ENCODE data around the gene TOM1L1. TPM values are rescaled to one million over a fixed set of nuclear protein-coding genes. Genes with fewer than 3 reads are reported as not detected.

Gene TOM1L1
- total RNA-seq, 1 experiment from 2014 or later, result 46.8 TPM

DNA sequence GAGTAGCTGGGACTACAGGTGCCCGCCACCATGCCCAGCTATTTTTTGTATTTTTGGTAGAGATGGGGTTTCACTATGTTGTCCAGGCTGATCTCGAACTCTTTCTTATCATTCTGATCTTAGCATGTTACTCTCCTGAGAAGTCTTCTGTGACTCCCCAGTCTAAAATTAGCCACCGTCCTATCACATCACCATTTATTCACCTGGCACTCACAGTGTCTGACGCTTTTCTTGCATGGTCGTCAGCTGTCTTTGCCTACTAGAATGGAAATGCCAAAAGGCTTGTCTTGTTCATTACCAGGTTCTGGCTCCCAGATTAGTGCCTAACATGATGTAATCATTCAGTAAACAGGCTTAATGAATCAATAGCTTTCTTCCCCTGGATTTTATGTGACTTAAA is 23.8 kb downstream of the TOM1L1 start:
- no peaks in the 10 kb centered on the region for H3K27me3 Mint-ChIP-seq (ENCODE audit: unreplicated experiment)
- H3K9me3 Mint-ChIP-seq (ENCODE audit: low read depth, unreplicated experiment), result no peaks in the 10 kb centered on the region
- H3K36me3 Mint-ChIP-seq (ENCODE audit: insufficient read depth, unreplicated experiment), result peaks cover 8% of the 10 kb centered on the region
- no peak overlapping the region for H3K4me3 Mint-ChIP-seq (ENCODE audit: low read depth, unreplicated experiment)
- no peak for TF ChIP-seq CTCF (IDR thresholded peaks at IDR 0.05; ENCODE audit: unreplicated experiment)
- intact Hi-C loops (cut with micrococcal nuclease; ENCODE audit: unreplicated experiment), result no loop called here
- no peak for DNase-seq
- no TSS peak for BruUV-seq (replicated peaks)
- CTCF ChIA-PET, result no interaction called here
- no peaks in the 10 kb centered on the region for H3K4me1 Mint-ChIP-seq (ENCODE audit: low read depth, unreplicated experiment)
- H3K27ac Mint-ChIP-seq (ENCODE audit: unreplicated experiment), result no peak overlapping the region

GRCh38 chr17:54927525-54927924 is 26.9 kb downstream of the TOM1L1 start:
- peaks cover 8% of the 10 kb centered on the region for H3K36me3 Mint-ChIP-seq (ENCODE audit: insufficient read depth, unreplicated experiment)
- H3K27me3 Mint-ChIP-seq (ENCODE audit: unreplicated experiment), result no peaks in the 10 kb centered on the region
- CTCF ChIA-PET, result no interaction called here
- intact Hi-C loops (cut with micrococcal nuclease; ENCODE audit: unreplicated experiment), result no loop called here
- no peak overlapping the region for H3K4me3 Mint-ChIP-seq (ENCODE audit: low read depth, unreplicated experiment)
- no TSS peak for BruUV-seq (replicated peaks)
- H3K4me1 Mint-ChIP-seq (ENCODE audit: low read depth, unreplicated experiment), result no peaks in the 10 kb centered on the region
- no peaks in the 10 kb centered on the region for H3K9me3 Mint-ChIP-seq (ENCODE audit: low read depth, unreplicated experiment)
- H3K27ac Mint-ChIP-seq (ENCODE audit: unreplicated experiment), result no peak overlapping the region
- DNase-seq, result no peak
- TF ChIP-seq CTCF (IDR thresholded peaks at IDR 0.05; ENCODE audit: unreplicated experiment), result no peak

- Mint-ChIP-seq H3K4me3 (ENCODE audit: low read depth, unreplicated experiment) (no peak overlapping the region), H3K27ac (ENCODE audit: unreplicated experiment) (no peak overlapping the region), H3K9me3 (ENCODE audit: low read depth, unreplicated experiment) (no peaks in the 10 kb centered on the region), H3K4me1 (ENCODE audit: low read depth, unreplicated experiment) (no peaks in the 10 kb centered on the region), H3K27me3 (ENCODE audit: unreplicated experiment) (no peaks in the 10 kb centered on the region), H3K36me3 (ENCODE audit: insufficient read depth, unreplicated experiment) (peaks cover 25% of the 10 kb centered on the region)
- no peak for DNase-seq
- CTCF ChIA-PET, result no interaction called here
- no TSS peak for BruUV-seq (replicated peaks)
- intact Hi-C loops (cut with micrococcal nuclease; ENCODE audit: unreplicated experiment), result no loop called here
- no peak for TF ChIP-seq CTCF (IDR thresholded peaks at IDR 0.05; ENCODE audit: unreplicated experiment)
These were observed 32.1 kb downstream of the TOM1L1 start for GRCh38 chr17:54932711-54933110.

- no peak overlapping the region for H3K4me3 Mint-ChIP-seq (ENCODE audit: low read depth, unreplicated experiment)
- intact Hi-C loops (cut with micrococcal nuclease; ENCODE audit: unreplicated experiment), result no loop called here
- peaks cover 32% of the 10 kb centered on the region for H3K36me3 Mint-ChIP-seq (ENCODE audit: insufficient read depth, unreplicated experiment)
- no peak for TF ChIP-seq CTCF (IDR thresholded peaks at IDR 0.05; ENCODE audit: unreplicated experiment)
- no peak for DNase-seq
- CTCF ChIA-PET, result no interaction called here
- H3K9me3 Mint-ChIP-seq (ENCODE audit: low read depth, unreplicated experiment), result no peaks in the 10 kb centered on the region
- no peak overlapping the region for H3K27ac Mint-ChIP-seq (ENCODE audit: unreplicated experiment)
- BruUV-seq (replicated peaks), result no TSS peak
- H3K27me3 Mint-ChIP-seq (ENCODE audit: unreplicated experiment), result no peaks in the 10 kb centered on the region
- no peaks in the 10 kb centered on the region for H3K4me1 Mint-ChIP-seq (ENCODE audit: low read depth, unreplicated experiment)
These were observed 33.3 kb downstream of the TOM1L1 start for GRCh38 chr17:54933921-54934320.

GRCh38 chr17:54935471-54935870 is 34.8 kb downstream of the TOM1L1 start:
- intact Hi-C loops (cut with micrococcal nuclease; ENCODE audit: unreplicated experiment), result no loop called here
- no peak overlapping the region for H3K27ac Mint-ChIP-seq (ENCODE audit: unreplicated experiment)
- peaks cover 24% of the 10 kb centered on the region for H3K36me3 Mint-ChIP-seq (ENCODE audit: insufficient read depth, unreplicated experiment)

More at GRCh38 chr17:54935471-54935870, 34.8 kb downstream of the TOM1L1 start:
- DNase-seq, result no peak
- Mint-ChIP-seq H3K4me1 (ENCODE audit: low read depth, unreplicated experiment) (no peaks in the 10 kb centered on the region), H3K4me3 (ENCODE audit: low read depth, unreplicated experiment) (no peak overlapping the region), H3K9me3 (ENCODE audit: low read depth, unreplicated experiment) (no peaks in the 10 kb centered on the region), H3K27me3 (ENCODE audit: unreplicated experiment) (no peaks in the 10 kb centered on the region)
- CTCF ChIA-PET, result no interaction called here
- BruUV-seq (replicated peaks), result no TSS peak
- no peak for TF ChIP-seq CTCF (IDR thresholded peaks at IDR 0.05; ENCODE audit: unreplicated experiment)

All from Calu3 (cell line).